Measurements from ENCODE around the gene MXRA5. TPM values are rescaled to one million over a fixed set of nuclear protein-coding genes. Genes with fewer than 3 reads are reported as not detected.

The MXRA5 gene
- total and polyA plus RNA-seq, 2 donors (not counting 3 experiments of a cell fraction or from before 2014, with no cell fraction given): not detected

DNA sequence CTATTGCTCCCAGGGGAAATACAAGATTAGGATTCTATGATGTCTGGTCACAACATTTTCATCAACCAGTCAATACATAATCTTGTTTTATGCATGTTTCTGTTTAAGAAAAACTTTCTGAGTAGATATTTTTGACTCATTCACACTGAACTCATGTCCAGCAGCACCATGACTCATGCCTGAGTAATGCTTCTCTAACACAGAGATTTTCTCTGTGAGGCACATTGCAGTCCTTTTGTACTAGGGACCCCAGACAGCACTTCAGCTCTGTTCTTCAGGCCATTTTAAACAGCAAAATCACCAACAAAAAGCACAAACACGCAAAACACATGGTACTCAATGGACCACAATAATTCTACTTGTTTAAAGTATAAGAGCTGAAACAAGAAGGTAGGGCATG, 83.6 kb downstream of the MXRA5 start:
- intact Hi-C loops (cut with micrococcal nuclease) (loop anchor here (1.0 kb wide), 1 partner anchor 8 kb away; no protein-coding TSS in a partner anchor), dilution Hi-C loops (cut with MboI; ENCODE audit: extremely low pct_ligation_motif_present, low sequenced_read_pairs) (no loop called here)
- peak; percentile 93 for FAIRE-seq
- BruUV-seq (replicated peaks): no TSS peak
- Histone ChIP-seq H3K36me3 (ENCODE audit: control insufficient read depth in 2 of 2, extremely low read depth in 1 of 2, insufficient read depth in 2 of 2, low read length in 2 of 2) (no peaks in the 10 kb centered on the region), H3K9me3 (replicated peaks; ENCODE audit: control insufficient read depth, insufficient read depth, low read length) (no peaks in the 10 kb centered on the region), H3K27me3 (ENCODE audit: control insufficient read depth in 2 of 2, insufficient read depth in 2 of 2, low read length in 2 of 2) (no peaks in the 10 kb centered on the region), H3K4me2 (ENCODE audit: insufficient read depth, low read length) (peak overlapping the region; percentile 72), H3K4me1 (ENCODE audit: control insufficient read depth, extremely low read depth, insufficient read depth, low read length) (peaks cover 13% of the 10 kb centered on the region), H3K27ac (ENCODE audit: insufficient read depth, low read depth, low read length) (peak overlapping the region; percentile 65), H3K79me2 (ENCODE audit: control insufficient read depth, insufficient read depth, low read length) (no peaks in the 10 kb centered on the region), H3K9me1 (replicated peaks; ENCODE audit: control insufficient read depth, extremely low read depth, insufficient read depth, low read length) (no peaks in the 10 kb centered on the region), H3K4me3 (replicated peaks in 1 of 3; ENCODE audit: insufficient read depth in 1 of 3, low read depth in 1 of 3, low read length in 3 of 3) (no peak overlapping the region), H4K20me1 (replicated peaks; ENCODE audit: control insufficient read depth, extremely low read depth, insufficient read depth, low read length) (no peaks in the 10 kb centered on the region), H3K9ac (replicated peaks; ENCODE audit: extremely low read depth, insufficient read depth, low read length) (peak overlapping the region; percentile 47), H2AFZ (ENCODE audit: low read depth, low read length) (no peak overlapping the region)
- POLR2A ChIA-PET: no interaction called here
- peak; percentile 76 for DNase-seq (ENCODE audit: low read depth, low spot score)
- CTCF ChIA-PET: no interaction called here
- TF ChIP-seq POLR2A (IDR thresholded peaks at IDR 0.05; ENCODE audit: low read depth, low read length): no peak
- TF ChIP-seq POLR2AphosphoS5 (IDR thresholded peaks at IDR 0.05; ENCODE audit: insufficient read depth, low read depth, low read length): no peak
- TF ChIP-seq, protein P1, sequence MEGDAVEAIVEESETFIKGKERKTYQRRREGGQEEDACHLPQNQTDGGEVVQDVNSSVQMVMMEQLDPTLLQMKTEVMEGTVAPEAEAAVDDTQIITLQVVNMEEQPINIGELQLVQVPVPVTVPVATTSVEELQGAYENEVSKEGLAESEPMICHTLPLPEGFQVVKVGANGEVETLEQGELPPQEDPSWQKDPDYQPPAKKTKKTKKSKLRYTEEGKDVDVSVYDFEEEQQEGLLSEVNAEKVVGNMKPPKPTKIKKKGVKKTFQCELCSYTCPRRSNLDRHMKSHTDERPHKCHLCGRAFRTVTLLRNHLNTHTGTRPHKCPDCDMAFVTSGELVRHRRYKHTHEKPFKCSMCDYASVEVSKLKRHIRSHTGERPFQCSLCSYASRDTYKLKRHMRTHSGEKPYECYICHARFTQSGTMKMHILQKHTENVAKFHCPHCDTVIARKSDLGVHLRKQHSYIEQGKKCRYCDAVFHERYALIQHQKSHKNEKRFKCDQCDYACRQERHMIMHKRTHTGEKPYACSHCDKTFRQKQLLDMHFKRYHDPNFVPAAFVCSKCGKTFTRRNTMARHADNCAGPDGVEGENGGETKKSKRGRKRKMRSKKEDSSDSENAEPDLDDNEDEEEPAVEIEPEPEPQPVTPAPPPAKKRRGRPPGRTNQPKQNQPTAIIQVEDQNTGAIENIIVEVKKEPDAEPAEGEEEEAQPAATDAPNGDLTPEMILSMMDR (IDR thresholded peaks at IDR 0.05; ENCODE audit: extremely low read depth in 1 of 2, insufficient read depth in 1 of 2, low read depth in 1 of 2, low read length in 2 of 2): no peak
- TF ChIP-seq JUN (IDR thresholded peaks at IDR 0.05; ENCODE audit: borderline replicate concordance, insufficient read depth, insufficient read length, low read depth): peak; percentile 68
- TF ChIP-seq MYC (IDR thresholded peaks at IDR 0.05; ENCODE audit: low read depth, low read length): no peak
- TF ChIP-seq FOS (IDR thresholded peaks at IDR 0.05; ENCODE audit: borderline replicate concordance, insufficient read depth, low read length): peak; percentile 95
- TF ChIP-seq, protein P2, sequence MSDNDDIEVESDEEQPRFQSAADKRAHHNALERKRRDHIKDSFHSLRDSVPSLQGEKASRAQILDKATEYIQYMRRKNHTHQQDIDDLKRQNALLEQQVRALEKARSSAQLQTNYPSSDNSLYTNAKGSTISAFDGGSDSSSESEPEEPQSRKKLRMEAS (IDR thresholded peaks at IDR 0.05; ENCODE audit: insufficient read depth, insufficient read length): no peak
- no peak for TF ChIP-seq GATA2 (IDR thresholded peaks at IDR 0.05; ENCODE audit: insufficient read depth, insufficient read length, low read depth, low read length)
- TF ChIP-seq EZH2 (IDR thresholded peaks at IDR 0.05; ENCODE audit: borderline replicate concordance, low read depth, low read length, severe bottlenecking): no peak
